Activated CD4-positive, alpha-beta T cell treated with anti-CD3 and anti-CD28 coated beads, Interleukin-2, Interleukin-6, amounts not matched to agents 100 ng/mL and 50 ng/mL, durations not matched to agents 16 hours and 8 hours (primary cell): Measurements from ENCODE around the gene HOXB4.

Experiments used
- DNase-seq: peaks from one replicate; pipeline ENCODE4 v3.0.0-alpha.2; 2020

The HOXB4 gene

DNA sequence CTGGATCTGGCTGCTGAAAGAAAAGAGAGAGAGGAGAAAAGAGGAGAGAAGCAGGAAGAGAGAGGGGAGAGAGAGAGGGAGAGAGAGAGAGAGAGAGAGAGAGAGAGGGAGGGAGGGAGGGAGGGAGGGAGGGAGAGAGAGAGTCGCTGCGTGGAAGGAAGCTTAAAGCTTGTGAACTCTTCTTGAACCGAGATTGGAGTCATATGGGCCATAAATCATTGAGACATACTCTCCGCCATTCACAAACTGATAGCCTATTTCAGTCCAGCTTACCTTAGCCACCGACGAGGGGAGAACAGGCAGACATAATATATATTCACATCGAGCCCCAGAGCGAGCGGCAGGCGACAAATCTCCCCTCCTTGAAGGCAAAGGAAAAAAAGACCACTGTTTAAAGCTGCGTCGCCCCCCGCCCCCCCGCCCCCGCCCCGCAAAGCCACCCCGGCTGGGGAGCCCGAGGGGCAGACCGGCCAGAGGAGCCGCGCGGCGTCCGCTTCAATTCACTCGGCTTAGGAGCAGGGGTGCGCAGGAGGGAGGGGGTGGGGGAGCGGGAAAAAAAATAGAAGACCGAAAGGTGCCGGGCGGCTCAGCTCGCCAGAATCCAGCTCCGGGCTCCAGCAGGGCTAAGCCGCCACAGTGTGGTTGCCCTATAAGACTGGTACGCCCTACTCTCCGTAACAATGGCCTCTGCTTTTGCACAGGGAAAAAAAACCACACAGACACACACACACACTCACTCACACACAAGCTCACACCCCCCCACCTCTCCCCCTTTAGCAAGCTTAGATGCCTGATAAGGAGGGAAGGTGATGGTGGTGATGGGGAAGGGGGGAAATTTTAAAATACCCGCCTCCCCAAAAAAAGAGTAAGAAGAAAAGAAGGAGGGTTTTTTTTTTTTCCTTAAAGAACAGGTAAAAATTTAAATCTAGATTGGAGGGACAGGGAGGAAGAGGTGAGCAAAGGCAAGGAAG lies 22.6 kb downstream of the HOXB4 start:
- no peak for DNase-seq

DNA sequence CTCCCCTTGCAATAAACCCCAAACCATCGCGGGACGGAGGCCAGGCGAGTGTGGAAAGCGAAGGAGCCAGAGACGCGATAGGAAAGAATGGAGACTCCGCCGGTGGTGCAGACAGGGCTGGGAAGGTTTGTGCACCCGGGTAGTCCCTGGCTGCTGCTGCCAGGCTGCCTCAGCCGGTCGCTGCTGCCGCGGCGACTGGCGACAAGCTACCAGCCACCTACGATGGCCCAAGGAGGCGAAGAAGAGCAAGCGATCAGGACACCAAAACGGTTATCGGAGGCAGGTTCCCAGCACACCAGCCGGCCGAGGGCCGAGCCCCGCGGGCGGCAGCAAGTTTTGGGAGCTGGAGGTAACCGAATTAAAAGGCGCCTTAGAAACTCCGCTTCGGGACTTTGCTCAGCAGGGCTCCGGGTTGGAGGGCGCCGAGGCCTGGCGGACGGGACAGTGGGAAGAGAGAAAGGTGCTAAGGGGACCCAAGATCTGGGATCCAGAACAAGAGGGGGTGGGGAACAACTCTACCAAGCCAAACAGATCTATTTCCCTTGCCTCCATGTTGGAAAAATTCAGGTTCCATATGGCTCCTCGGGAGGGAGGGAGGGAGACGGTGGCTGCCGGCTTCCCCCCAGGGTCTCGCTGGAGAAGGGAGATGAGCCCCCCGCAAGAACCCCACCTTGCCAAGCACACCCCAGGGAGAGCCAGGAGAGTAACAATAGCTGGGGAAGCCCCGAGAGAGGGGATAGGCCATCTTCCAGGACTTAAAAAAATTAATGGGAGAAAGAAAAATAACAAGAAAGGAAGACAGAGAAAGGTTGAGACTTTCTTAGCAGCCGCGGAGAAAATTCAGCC lies 23.5 kb downstream of the HOXB4 start:
- DNase-seq = no peak

DNA sequence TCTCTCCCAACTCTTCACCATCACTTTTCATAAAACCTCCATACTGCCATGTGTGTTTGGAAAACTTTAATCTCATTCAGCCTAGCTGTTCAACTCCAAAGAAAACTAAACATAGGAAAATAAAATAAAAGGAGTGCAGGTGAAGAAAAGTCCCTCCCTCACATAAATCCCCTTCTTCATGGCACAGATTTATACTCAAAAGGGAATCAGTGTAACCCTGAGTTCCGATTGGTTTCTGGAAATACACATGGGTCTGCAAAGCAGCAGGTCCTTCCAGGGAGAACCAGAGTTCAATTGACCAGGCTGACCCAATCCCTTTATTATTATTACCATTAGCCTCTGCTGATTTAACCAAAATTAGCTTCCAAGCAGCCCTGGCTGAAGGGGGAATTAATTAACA lies 24.3 kb downstream of the HOXB4 start:
- DNase-seq = no peak

DNA sequence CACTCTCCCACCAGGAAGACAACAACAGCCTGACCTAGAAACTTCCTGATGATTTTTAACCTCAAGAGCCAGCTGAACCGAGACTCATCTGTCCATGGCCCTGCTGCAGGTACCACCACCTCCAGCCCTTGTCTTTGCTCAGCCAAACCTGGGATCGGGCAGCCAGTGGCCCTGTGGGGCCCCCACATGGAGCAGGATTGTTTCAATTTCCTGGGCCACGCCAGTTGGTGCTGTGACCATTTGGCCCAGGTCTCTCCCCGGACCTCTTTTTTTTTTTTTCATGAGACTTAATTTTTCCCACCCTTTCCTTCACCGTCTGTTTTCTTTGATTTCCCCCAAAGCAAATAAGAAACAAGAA lies 25.0 kb downstream of the HOXB4 start:
- DNase-seq = no peak

DNA sequence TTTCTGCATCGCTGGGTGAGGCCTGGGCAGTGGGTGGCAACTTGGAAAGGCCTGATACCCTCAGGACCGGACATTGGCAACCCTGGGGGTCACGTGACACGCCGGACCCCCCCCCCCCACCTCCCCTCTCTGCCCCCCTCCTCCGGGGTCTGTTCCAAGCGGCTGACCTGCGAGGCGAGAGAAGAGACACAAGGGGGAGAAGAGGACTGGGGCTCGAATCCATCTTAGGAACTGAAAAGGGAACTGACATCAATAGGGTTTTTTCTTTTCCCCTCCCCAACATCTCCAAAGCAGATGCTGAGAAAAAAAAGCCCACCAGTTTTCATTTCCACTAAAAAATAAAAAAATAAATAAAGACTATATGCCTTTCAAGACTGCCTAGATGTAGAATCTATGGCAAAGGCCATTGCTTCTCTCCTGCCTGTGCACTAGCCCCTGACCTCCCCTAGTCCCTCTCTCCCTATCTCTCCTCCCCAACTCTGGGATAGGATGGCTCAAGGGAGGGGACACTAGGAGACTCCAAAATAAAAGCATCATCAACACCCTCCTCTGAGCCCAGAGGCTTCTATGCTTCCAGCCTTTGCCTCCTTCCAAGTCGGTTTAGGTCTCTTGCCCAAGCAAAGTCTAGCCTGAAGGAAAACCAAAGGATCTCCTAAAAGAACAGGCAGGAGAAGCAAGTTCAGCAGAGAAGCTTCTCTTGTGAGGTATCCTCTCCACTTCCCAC lies 25.5 kb downstream of the HOXB4 start:
- DNase-seq = no peak

DNA sequence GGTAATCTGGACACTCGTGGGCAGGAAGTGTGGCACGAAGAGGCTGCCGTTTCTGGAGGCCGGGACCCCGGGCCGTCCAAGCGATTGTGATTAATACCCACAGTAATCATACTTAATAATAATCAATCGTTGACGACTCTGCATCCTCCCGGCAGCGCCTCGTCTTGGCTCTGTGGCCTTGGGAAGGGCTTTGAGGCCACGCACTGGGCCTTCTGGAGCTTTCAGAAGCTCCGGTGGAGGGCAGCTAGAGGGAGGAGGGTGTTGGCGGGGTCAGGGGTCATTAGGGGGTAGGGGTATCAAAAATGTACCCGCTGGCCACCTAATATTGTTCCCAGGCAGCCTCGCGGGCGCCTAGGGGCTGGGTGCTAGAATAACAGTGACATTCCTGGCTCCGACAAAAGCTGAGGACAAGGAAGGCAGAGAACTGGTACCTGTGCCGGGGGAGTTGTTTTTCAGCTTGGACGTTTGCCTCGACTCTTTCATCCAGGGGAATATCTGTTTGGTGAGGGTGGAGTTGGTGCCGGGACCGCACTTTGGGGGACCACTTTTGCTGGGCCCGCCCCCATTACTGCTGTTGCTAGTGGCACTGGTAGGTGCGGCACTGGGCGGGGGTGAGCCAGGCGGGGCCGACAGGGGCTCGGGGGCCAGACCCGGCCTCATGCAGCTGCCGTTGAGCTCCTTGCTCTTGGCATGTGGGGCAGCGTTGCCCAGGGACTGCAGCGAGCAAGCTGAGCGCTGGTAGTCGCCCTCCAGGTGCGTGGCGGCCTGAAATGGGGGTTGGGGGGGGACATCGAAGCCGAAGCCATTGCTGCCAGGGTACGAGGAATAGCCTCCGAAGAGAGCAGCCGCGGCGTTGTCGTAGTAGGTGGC lies 26.3 kb downstream of the HOXB4 start:
- no peak for DNase-seq

DNA sequence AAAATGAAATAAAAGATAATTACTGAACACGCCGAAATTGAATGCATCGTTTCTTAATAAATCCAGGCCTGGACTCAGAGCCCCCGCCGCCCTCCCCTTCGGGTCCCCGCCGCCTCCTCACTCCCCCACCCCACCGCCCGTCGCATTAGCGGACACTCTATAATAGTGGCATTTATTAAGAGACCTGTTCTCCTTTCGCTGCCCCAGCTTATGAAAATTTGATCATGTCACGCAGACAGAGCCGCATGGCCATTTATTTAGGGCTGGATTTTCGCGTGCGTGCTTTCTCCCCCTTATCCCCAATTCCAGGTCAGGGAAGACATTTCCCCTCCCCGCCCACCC lies 27.0 kb downstream of the HOXB4 start:
- DNase-seq = no peak

DNA sequence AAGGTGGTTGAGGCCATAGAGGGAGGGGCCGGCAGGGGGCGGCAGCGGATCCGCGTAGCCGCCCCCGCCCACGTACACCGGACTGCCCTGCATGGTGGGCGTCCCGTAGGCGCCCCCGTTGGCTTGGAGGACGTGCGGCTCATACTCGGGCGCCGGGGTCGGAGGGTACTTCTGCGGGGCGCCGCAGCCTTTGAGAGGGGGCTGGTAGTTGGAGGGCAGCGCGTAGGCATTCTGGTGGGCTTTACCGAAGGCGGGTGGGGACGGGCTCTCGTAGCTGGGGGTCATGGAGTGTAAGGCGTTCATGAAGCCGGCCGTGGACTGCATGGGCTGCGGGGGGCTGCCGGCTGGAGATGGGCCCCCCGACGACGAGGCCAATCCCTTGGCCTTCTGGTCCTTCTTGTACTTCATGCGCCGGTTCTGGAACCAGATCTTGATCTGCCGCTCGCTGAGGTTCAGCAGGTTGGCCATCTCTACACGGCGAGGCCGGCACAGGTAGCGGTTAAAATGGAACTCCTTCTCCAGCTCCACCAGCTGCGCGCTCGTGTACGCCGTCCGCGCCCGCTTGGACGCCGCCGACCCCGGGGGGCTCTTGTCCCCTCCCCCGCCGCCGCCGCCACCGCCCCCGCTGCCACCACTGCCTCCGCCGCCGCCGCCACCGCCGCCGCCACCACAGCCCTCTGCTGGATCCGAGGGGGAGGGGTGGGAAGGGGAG lies 27.5 kb downstream of the HOXB4 start:
- DNase-seq = no peak

DNA sequence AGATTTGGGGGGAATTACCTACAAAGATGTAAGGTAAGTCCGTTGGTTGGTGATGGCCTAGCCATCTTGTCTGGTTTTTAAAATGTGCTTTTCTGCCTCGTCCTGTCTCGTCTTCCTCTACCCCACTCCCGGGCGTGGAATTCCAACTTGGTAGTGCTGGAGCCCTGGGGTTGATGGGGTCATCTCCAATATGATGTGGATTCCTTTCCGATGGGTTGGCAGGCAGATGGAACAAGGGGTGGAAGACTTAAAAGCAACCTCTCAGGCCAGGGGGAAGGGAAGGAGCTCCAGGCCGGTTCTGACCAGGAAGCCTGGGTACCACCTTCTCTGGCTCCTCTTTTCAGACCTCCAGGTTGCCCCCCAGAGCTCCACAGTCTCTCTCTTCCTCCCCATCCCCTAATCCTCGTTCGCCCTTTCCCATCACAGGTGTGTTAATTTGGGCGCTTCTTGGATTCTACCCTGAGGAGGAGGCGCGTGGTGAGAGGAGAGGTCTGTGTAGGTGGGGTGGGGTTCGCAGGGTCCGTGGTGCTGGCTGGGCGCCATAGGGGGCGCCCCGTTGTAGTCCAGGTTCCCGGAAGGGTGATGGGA lies 28.1 kb downstream of the HOXB4 start:
- DNase-seq = no peak

DNA sequence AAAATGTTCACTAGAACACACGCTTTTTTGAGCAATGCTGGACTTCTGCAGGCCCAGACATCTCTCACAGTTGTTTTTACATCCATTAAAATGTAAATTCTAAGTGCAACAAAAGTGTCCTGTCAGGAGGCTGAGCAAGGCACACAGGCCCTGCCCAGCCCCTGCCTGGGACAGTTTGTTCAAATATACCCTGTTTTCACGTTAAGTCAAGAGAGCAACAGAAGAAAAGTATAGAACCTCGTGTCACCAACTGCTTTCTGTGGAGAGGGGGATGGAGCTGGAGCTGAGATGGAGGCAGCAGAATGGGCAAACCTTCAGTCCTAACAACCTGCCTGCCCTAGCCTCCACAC lies 28.9 kb downstream of the HOXB4 start:
- no peak for DNase-seq

DNA sequence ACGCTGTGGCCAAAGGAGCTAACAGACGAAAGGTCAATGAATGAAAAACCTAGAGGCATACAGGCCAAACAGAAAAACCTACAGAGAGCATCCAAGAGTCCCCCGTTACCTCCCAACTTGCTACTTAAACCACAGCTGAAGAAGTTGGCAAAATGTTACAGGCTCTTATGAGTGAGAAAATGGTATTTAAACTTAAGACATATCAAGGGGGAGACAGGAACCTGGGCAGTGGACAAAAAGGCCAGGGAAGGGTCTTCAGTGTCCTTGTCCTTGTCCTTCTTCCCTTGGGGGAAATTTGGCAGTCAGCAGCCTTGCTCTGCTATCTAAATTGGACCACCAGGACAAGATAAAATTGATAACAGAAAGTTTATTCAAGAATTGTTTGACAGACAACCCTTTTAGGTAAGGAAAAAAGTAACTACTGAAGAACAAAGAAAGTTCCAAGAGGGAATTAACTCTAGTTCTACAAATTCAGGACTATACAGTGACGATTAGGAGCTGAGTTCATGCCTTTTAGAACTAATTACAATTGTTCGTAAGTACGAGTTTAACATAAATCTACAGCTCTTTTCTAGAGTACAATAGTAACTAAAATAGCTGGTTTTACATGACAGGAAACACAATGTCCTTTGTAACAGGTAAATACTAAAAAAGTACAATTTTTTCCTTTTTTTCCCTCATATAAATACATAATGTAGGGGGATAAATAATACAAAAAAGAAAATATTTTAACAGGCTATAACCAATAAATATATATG lies 29.4 kb downstream of the HOXB4 start:
- DNase-seq = no peak

DNA sequence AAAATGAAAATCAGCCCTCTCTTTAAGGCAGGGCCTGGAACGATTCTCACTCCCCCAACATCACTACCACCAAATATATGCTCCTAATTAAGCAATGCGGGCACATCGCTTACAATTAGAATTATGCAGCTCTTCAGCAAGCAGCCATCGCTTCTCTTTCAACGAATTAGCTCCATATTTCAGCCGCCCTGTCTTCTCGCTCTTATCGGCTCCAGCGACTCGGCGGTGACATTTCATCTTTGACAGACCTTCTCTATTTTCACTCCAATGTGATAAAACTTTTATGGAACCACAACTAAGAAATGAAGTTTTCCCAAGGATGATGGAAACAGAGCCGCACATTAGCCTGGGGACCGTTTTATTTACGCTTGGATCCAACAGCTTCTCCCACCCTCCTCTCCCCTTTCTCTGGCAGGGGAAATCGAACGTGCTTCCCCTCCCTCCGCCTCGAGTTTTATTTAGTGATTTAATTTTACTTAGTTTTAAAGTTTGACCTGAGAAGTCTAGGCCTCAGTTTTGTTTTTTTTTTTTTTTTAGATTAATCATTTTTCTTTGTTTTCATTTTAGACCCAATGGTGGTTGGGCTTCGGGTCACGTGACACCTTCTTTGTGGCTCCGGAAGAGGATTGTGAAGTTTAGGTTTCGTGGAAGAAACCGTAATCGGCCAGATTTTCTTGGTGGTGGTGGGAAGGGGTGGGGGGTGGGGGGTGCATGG lies 30.2 kb downstream of the HOXB4 start:
- DNase-seq = peak; percentile 55

DNA sequence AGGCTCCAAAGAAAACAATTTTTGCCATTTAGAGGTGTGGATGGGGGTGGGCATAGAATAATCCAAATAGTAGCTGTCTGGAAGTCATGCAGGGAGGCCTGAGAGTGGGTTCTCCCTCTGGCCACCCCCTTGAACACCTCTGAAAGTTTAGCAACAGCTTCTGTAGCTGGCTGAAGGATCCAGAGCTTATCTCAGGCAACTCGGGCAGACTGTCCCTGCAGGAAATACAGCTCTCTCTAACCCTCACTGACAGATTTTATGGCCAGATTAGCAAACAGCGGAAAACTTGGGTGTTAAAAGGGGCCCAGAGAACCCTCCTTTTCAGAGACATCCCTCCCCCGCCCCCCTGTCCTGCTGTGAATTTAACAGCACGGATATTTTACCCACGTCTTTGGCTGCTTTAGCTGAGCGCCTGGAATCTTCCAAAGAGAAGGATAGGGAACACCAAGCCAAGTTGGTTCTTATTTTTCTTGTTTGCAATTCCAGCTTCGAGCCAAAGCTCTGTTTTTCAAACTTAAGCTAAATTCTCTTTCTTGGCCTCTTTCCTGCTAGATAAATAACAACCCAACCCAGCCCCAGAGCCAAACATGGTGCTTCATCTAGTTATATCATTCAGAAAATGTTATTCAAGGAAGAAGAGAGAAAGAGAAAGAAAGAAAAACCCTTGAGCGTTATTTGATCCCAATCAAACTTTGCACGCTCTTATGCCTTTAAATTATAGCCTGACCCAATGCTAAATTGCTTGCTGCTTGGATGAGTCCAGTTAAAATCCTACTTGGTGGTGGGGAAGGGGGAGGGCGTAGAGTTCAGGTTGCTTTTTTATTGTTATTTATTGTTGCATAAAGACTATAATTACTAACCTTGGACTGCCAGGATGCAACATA lies 31.0 kb downstream of the HOXB4 start:
- DNase-seq = peak; percentile 42

DNA sequence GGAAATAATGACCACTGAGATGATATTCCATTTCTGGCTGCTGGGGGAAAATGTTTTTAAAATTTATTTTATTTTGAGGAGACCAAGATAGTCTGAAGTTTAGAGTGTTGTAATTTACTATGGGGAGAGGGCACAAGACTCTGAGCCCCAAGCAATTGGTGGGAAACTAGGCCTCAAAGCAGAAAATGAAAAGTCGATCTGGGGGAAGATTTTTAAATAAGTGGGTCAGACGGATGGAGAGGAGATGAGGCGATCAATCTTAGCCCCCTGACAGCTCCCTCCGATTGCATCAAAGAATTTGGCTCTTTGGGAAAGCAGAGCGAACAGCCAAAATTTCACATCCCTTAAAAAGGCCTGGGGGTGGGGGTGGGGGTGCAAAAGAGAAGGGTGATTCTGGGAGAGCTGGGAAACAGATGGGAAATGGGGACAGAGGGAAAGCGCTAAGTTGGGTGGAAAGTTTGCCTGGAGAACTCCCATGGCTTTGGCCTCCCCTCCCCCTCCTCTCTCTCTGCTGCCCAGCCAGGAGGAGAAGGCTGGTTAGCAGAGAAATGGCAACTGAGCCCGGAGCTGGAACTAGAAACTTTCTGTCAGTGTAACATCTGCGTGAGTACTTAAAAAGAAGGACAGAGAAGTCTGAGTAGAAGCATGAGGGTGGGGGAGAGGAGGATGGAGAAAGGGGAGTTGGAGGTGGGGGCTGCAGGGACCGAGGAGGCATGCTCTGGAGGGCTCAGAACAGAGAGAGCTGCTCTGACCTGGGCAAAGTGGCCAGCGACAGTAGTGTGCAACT lies 31.8 kb downstream of the HOXB4 start:
- DNase-seq = no peak

DNA sequence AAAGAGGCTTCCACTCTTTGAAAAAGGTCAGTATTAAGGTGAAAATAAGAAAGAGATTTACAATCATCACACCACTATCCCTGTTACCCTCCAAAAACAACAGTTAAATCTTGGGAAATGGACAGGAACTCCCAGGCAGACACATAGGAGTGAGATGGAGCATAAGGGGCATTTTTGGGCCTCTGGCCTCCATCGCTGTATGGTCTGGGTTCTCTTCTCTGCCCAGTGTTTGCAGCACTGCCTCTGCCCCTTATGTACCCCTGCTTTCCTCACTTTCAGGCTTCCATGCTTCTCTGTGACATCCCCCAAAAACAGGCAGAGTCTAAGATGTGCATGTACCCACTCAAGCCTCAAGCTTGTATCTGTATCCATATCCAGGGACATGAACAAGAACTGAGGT lies 32.6 kb downstream of the HOXB4 start:
- DNase-seq = no peak

DNA sequence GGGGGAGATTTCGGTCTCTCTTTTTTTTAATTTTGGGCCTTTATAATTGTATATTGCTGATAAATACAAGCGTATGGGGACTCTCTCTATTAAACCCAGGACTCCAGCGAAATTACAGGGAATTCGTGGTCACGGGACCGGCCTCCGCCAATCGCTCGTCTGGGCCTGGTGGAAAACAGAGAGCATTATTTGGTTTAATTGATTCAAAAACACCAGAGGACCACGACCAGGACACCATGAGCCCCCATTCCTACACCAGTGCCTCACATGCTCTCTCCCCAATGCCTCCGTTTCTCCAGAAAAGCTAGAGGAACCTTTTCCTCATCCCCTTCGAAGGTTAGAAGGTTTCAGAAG lies 33.2 kb downstream of the HOXB4 start, which contains the start of gene HOXB2:
Gene HOXB2, minus strand, starts transcription at position 88 of the 354 bp plus-strand sequence. CDS start 198 bp downstream, outside the sequence.
- DNase-seq = no peak

DNA sequence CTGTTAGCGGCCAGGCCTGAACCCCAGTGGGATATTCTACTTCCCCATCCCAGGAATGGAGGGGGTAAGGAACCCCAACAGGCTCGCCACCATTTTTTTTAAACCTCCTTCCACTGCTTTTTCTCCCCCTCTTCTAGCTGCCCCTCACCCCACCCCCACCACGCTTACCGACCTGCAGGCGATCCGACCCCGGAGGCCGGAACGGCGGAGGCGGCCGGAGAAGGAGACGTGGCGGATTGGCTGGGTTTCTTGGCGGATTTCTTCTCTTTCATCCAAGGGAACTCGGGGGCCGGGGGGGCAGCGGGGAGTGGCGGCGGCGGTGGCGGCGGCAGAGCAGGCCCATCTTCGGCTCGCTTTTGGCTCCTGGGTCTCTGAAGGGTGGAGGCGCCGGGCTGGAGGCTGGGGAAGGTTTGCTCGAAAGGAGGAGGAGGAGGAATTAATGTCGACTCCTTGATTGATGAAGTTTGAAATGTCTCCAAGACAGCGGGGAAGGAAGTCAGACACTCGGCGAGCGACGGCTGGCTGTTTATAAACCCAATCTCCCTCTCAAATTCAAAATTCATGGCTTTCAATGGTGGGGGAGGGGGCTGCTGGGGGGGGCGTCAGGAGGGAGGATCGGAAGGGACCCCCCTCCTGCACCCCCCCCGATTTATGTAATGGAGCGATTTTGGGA lies 33.7 kb downstream of the HOXB4 start:
- DNase-seq = peak; percentile 62
